D721Med (cell line): ENCODE results near the gene ELOF1.

ENCODE experiments used
- DNase-seq: peaks from one replicate; pipeline ENCODE4 v3.0.0; 2011; ENCODE audit warnings: low spot score; ENCODE audit not compliant: insufficient read length
- FAIRE-seq: peaks from 2 replicates; lab custom pipeline; 2011; peaks lifted over from hg19 to GRCh38; lab: Jason Lieb, UNC
- TF ChIP-seq, protein P1 (sequence below): IDR thresholded peaks from 2 replicates; pipeline ENCODE4 v1.5.1; 2012; ENCODE audit warnings: mild to moderate bottlenecking, control low read depth; ENCODE audit not compliant: insufficient read depth; ENCODE audit errors: missing control alignments

Gene ELOF1

GRCh38 chr19:11506101-11506555, 52.9 kb downstream of the ELOF1 start:
- FAIRE-seq: no peak
- TF ChIP-seq, protein P1, sequence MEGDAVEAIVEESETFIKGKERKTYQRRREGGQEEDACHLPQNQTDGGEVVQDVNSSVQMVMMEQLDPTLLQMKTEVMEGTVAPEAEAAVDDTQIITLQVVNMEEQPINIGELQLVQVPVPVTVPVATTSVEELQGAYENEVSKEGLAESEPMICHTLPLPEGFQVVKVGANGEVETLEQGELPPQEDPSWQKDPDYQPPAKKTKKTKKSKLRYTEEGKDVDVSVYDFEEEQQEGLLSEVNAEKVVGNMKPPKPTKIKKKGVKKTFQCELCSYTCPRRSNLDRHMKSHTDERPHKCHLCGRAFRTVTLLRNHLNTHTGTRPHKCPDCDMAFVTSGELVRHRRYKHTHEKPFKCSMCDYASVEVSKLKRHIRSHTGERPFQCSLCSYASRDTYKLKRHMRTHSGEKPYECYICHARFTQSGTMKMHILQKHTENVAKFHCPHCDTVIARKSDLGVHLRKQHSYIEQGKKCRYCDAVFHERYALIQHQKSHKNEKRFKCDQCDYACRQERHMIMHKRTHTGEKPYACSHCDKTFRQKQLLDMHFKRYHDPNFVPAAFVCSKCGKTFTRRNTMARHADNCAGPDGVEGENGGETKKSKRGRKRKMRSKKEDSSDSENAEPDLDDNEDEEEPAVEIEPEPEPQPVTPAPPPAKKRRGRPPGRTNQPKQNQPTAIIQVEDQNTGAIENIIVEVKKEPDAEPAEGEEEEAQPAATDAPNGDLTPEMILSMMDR: no peak
- DNase-seq: no peak

GRCh38 chr19:11505504-11506100, 53.4 kb downstream of the ELOF1 start, which contains the start of gene ZNF653:
ZNF653 (minus strand) TSS chr19:11505839; CDS start chr19:11505786, 53 bp downstream.
- peak; percentile 98 for DNase-seq
- TF ChIP-seq, protein P1: no peak
- no peak for FAIRE-seq

DNA sequence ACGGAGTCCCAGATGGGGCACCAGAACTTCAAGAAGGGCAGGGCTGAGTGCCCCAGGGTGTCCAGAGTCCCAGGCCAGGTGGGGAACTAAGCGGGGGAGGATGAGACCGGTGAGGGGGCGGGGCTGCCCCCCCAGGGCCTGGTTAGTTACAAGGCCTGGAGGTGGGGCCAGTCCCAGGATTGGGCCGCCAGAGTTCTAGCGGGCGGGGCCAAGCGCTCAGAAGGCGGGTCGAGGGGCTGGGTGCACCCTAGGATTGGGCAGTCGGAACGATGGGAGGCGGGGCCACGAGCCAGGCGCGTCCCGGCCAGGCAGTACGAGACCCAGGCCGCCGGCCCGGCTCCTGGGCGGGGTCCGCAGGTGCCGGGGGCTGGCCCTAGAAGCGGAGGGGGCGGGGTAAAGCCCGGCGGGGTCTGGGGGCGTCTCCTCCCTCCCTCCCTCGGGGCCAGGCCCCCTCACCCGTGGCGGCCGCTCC, 54.0 kb downstream of the ELOF1 start:
- TF ChIP-seq, protein P1: no peak
- peak; percentile 97 for DNase-seq
- no peak for FAIRE-seq

DNA sequence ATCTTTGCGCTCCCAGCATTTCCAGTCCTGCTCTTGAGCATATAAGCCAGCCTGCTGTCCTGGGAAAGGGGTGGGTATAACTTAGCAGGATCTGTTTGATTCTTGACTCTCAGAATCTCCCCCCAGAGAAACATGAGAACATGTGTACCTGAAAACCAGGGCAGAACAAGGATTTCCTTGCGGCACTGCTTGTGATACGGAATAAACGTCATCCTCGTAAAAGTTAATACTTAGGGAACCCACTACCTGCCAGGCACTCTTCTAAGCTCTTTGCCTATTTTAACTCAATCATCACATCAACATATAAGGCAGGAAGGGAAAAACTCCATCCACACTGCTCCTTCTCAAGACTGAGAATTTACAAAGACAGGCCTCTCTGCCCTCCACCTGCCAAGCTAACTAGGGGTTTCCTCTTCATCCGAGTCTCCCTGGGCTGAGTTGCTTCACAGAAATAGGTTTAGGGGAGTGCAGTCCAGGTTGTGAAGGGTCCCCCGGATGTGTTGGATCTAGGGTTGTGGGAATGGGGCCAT, 54.5 kb downstream of the ELOF1 start:
- DNase-seq (peak; percentile 16), FAIRE-seq (no peak)
- TF ChIP-seq, protein P1: no peak
